ENCODE measurements around the gene ZNF469.

Gene ZNF469

DNA sequence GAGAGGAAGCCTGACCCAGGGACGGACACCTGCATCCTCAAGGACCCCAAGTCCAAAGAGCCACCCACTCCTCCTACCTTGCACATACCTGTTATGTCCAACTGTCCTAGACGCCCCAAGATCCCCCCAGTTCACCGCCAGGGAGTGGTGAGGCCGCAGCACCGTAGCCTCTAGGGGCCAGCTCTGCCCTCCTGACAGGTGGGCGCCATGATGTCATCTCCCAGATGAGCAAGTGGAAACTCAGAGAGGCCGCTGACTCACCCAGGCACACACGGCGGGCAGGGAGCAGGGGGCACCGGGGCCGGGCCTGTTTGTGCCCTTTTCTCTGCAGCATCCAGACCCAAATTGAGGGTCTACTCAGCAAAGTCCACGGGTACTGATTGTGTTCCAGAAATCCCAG lies 4.8 kb upstream of the ZNF469 start:
- DNase-seq (ENCODE audit: low read depth) = no peak

DNA sequence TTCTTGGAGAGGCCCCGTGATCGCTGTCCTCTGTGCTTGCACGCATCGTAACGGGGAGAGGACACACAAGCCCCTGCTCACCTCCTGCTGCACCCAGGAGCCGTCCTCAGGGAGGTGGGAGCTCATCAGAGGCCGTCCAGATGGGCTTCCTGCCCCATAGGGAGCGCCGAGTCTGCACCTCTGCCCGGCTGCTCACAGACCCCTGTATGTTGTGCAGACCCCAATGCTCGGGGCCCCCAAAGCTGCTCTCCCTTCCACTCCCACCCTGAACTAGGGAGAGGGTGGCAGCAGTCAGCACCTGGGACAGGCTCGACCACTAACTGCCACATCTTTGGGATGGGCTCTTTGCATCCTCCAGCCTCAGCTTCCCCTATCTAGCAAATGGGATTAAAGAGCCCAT lies 4.4 kb upstream of the ZNF469 start:
- DNase-seq (ENCODE audit: low read depth) = no peak

DNA sequence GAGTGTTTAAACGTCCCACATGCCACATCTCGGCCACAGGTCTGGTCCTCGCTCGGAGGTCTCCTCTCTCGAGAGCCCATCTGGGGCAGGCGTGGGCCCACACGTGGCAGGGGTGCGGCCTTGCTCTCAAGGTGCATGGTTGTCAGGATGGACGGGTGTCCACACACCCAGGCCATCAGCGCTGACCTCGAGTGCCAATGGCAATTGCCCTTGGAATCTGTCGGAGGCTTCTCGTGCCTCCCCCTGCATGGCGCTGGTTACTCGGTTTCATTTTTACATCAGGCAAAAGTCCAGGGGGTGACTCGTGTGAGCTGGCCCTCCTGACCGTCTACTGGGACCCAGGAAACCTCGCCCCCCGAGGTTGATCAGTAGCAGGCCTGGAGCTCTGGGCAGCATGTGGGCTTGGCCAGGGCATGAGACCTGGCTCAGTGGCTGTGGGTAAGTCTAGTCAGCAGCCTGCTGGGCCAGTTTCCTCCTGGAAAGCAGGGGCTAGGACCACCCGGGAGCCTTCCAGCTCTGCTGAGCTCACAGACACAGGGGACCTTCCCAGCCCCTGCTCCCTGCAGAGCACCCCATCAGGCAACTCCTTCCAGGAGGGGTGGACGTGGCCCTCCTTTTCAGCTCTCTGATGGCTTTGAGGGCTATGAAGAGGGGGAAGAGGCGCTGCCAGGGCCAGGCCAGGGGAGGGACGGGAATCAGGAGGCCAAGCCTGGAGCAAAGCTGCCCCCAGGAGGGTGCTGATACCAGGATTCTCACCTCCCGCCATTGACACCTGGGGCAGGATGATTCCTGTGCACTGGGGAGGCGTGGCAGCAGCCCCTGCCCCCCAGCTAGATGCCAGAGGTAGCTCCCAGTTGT lies 3.7 kb upstream of the ZNF469 start:
- DNase-seq (ENCODE audit: low read depth) = no peak

DNA sequence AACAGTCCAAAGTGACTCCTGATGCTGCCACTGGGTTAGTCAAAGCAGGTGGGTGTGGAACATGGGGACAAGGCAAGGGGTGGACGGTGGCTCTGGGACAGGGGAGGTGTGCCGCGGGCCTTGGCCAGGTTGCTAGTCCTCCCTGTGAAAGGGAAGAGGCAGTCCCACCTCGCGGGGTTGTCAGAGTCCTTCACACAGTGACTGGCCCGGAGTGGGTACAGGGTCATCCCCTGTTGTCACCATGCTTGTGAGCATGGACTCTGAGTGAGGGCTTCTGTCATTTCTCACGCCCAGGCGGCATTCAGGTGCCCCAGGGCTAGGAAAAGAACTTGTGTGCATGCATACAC lies 3.1 kb upstream of the ZNF469 start:
- DNase-seq (ENCODE audit: low read depth) = no peak

GRCh38 chr16:88380099-88380498 lies 2.7 kb upstream of the ZNF469 start:
- no peak for DNase-seq (ENCODE audit: low read depth)

DNA sequence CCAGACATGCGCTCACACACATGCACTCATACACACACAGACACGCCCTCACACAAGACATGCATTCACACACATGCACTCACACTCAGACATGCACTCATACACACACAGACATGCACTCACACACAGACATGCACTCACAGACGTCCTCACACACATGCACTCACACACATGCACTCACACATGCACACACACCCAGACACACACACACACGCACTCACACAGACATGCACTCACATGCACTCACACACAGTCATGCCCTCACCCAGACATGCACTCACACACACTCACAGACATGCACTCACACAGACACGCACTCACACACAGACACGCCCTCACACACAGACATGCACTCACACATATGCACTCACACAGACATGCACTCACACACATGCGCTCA lies 2.1 kb upstream of the ZNF469 start:
- DNase-seq (ENCODE audit: low read depth) = no peak

- DNase-seq (ENCODE audit: low read depth) = no peak
Measured at GRCh38 chr16:88381820-88382451, 823 bp upstream of the ZNF469 start.

- no peak for DNase-seq (ENCODE audit: low read depth)
Measured at GRCh38 chr16:88383401-88384221, 852 bp downstream of the ZNF469 start.

DNA sequence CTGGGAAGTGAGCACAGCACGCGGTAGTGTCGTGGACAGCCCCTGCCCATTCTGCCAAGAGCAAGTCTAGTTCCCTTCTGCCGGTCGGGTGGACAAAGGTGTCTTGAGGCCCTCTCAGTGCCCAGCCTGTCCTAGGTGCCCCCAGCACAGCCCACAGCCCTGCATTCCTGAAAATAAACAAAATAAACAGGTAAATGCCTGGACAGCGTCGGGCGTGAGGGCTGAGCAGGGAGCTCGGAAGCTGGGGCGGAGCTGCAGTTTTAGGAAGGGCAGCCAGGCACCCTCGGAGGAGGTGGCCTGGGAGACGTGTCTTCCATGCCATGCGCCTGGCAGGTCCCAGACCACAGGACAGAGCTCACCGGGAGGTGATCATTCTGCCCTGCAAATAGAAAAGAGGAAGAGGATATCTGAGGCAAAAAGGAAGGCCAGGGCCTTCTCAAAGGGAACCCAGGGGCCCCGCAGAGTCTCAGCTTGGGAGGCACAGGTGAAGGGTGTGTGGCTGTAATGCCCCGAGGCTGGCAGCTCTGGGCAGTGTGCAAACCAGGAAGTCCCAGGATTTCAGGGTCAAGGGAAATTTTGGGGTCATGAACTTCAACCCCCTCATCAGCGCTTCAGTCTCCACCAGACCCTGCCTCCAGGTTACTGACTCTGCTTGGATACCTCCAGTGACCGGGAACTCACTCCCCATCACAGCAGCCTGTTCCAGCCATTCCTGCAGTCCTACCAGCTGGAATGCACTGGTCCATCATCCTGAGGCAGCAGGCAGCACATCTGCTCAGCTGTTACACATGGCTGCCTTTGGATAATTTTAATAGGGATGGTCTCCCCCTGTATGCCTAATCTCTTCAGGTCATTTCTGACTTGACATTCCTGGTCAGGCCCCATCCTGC lies 1.7 kb downstream of the ZNF469 start:
- DNase-seq (ENCODE audit: low read depth) = no peak

- no peak for DNase-seq (ENCODE audit: low read depth)
Measured at GRCh38 chr16:88385112-88385594, 2.4 kb downstream of the ZNF469 start.

DNA sequence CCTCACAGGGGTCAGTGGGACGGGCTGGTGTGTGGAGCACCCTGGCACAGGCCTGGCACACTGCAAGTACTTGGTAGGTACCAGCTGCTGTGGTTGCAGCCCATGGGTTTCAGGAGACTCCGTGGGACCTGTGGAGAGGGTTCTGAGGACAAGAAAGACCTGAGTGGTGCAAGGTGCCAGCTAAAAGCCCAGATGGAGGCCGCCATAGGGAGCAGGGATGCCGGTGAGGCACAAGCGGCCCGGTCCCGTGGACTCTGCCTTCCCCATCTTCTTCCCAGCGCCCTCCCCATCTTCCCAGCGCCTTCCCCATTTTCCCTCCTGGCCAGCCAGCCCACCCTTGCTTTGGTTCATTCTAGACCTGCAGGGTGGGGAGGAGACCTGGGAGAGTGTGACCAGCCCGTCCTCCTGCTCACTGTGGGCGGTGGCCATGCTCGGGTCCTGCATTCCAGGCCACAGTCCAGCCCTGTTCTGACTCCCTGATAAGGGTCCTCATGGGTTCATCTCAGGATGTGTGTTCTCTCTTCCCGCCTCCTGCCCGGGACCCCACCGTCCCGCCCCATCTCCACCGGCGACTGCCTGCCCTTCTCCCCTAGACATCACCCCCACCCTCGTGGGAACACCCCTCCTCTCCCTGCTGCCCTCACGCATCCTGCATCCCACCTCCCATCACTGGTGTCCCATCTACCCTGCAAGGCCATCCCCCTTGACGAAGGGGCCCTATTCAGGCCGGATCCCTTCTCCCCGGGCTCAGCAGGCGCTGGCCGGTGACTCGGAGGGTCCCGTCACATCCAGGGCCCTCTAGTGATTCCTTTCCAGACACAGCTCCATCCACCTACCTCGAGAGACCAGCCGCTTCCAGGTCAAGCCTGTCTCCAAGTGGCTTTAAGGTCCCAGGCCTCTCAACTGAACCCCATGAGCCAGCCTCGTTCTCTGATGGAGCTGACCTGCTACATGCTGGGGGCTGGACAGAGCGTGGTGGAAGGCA lies 3.4 kb downstream of the ZNF469 start:
- no peak for DNase-seq (ENCODE audit: low read depth)

GRCh38 chr16:88387180-88387765 lies 4.5 kb downstream of the ZNF469 start:
- no peak for DNase-seq (ENCODE audit: low read depth)

DNA sequence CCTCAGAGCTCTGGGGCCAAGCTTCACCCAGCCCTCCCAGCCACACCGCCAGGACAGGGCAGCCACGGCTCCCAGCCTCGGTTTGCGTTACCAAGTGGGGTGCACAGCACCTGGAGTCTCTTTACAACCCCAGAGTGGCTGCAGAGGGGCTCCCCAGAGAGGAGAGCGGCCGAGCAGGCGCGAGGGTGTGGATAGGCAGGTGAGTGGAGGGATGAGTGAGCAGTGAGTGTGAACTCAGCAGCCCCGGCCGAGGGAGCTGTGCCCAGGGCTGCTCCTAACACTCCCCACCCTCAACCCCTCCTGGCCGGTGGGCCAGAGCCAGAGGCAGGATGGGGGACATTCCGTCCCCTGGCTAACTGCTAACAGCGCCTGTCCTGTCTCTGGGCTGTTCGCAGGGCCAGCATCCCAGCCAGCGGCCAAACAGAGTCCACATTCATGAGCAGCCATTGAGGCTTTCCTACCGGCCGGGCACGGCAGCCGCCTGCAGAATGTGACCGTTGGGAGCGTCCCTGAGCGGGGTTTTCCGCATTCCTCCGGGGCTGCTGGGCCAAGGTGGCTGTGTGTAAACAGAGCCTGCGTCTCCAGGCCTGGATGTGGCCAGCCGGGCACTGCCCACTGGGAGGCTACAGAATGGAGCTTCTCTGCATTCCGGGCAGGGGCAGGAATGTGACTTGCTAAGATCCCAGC lies 5.3 kb downstream of the ZNF469 start:
- no peak for DNase-seq (ENCODE audit: low read depth)

GRCh38 chr16:88389191-88389590 lies 6.4 kb downstream of the ZNF469 start:
- no peak for DNase-seq (ENCODE audit: low read depth)

- no peak for DNase-seq (ENCODE audit: low read depth)
Measured at GRCh38 chr16:88389621-88390160, 6.9 kb downstream of the ZNF469 start.

DNA sequence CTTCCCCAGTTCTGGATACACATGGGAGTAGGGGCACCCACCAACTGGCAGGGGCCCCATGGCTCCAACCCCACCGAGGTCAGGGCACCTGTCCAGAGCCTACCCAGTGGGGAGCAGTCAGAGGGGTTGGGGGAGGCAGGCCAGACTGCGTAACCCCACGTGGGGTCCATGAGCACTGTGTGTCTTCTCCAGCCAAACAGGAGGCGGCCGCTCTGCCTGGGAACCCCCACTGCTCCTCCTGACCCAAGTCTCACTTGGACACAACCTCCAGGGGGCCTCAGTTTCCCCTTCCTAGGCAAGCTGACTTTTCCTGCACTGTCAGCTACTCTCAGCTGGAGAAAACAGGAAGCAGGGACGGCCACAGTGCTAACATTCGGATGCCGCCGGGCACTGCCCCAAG lies 7.5 kb downstream of the ZNF469 start:
- DNase-seq (ENCODE audit: low read depth) = no peak

DNA sequence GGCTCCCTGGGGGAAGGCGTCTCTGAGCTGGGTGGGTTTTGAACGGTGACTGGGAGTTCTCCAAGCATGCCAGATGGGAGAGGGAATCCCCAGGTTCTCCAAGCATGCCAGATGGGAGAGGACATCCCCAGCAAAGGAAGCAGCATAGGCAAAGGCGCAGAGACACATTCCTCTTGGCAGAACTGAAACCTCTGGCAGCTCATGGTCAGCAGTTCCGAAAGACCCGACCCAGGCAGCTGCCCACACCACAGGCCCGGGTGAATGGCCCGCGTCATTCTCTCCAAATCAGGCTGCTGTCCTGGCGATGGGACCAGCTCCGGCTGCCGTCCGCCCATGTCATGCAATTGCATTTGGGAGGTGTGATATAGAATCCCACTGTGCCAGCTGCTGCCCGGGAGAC lies 8.0 kb downstream of the ZNF469 start:
- DNase-seq (ENCODE audit: low read depth) = no peak

GRCh38 chr16:88391144-88391850 lies 8.5 kb downstream of the ZNF469 start:
- no peak for DNase-seq (ENCODE audit: low read depth)

GRCh38 chr16:88392111-88392510 lies 9.4 kb downstream of the ZNF469 start:
- no peak for DNase-seq (ENCODE audit: low read depth)

Measured in stimulated activated CD8-positive, alpha-beta memory T cell treated with anti-CD3 and anti-CD28 coated beads, Interleukin-15, amount 100 ng/mL, for 24 hours (primary cell).